H1 (cell line): Measurements from ENCODE around the gene PIK3R1.

Experiments
- CREB1 ChIP-seq: IDR thresholded peaks from 2 replicates; pipeline ENCODE4 v1.6.1; 2012; ENCODE audit warnings: inconsistent platforms
- CTCF ChIP-seq, 3 experiments: IDR thresholded peaks; 1 replicate in 2 of 3; 2 replicates in 1 of 3; pipeline versions ENCODE4 v1.5.1 to v1.6.1; 2011; ENCODE audit warnings: low read length in 3 of 3, mild to moderate bottlenecking in 3 of 3, inconsistent platforms in 2 of 3, low read depth in 1 of 3, moderate library complexity in 1 of 3; ENCODE audit not compliant: insufficient read depth in 1 of 3; ENCODE audit errors: control extremely low read depth in 1 of 3
- EP300 ChIP-seq, 2 experiments: IDR thresholded peaks; 1 replicate in 1 of 2; 2 replicates in 1 of 2; pipeline ENCODE4 v1.6.1; 2011 to 2012; ENCODE audit warnings: low read depth in 2 of 2, low read length in 2 of 2, mild to moderate bottlenecking in 2 of 2, borderline replicate concordance in 1 of 2, inconsistent platforms in 1 of 2, moderate library complexity in 1 of 2
- EZH2 ChIP-seq: fragments of 200-600 bp; sonication (generic); IDR thresholded peaks from 2 replicates; pipeline ENCODE4 v1.7.1; 2012; ENCODE audit warnings: low read depth, mild to moderate bottlenecking, moderate library complexity, low read length, inconsistent platforms; ENCODE audit not compliant: severe bottlenecking
- GTF2F1 ChIP-seq: IDR thresholded peaks from 2 replicates; pipeline ENCODE4 v1.6.1; 2012; ENCODE audit warnings: low read depth, low read length, improper control_type of control experiment, borderline replicate concordance
- JUN ChIP-seq: IDR thresholded peaks from 2 replicates; pipeline ENCODE4 v1.6.1; 2011; ENCODE audit warnings: low read depth, mild to moderate bottlenecking, improper control_type of control experiment, low read length
- POLR2A ChIP-seq, 2 experiments: IDR thresholded peaks; 1 replicate in 1 of 2; 2 replicates in 1 of 2; pipeline ENCODE4 v1.6.1; 2011; ENCODE audit warnings: low read depth in 2 of 2, low read length in 2 of 2, mild to moderate bottlenecking in 2 of 2; ENCODE audit errors: control extremely low read depth in 1 of 2
- POLR2AphosphoS5 ChIP-seq: IDR thresholded peaks from 2 replicates; pipeline ENCODE4 v1.6.1; 2011; ENCODE audit warnings: low read depth, low read length
- RAD21 ChIP-seq, 2 experiments: IDR thresholded peaks in 1 of 2; conservative IDR thresholded peaks in 1 of 2; 2 replicates each; pipeline ENCODE4 v1.6.1; 2011; ENCODE audit warnings: low read depth in 2 of 2, low read length in 2 of 2, improper control_type of control experiment in 1 of 2, inconsistent platforms in 1 of 2, mild to moderate bottlenecking in 1 of 2, moderate library complexity in 1 of 2
- SP1 ChIP-seq: IDR thresholded peaks from 2 replicates; pipeline ENCODE4 v1.6.1; 2011; ENCODE audit warnings: low read depth, low read length
- TAF1 ChIP-seq: IDR thresholded peaks from 2 replicates; pipeline ENCODE4 v1.6.1; 2011; ENCODE audit warnings: mild to moderate bottlenecking, low read depth, low read length
- TF ChIP-seq, protein P1 (sequence below): IDR thresholded peaks from 2 replicates; pipeline ENCODE4 v1.6.1; 2011; ENCODE audit warnings: low read depth, mild to moderate bottlenecking, low read length; ENCODE audit not compliant: insufficient read depth
- TF ChIP-seq, protein P2 (sequence below): IDR thresholded peaks from 2 replicates; pipeline ENCODE4 v1.6.1; 2011; ENCODE audit warnings: low read length, improper control_type of control experiment
- TF ChIP-seq, protein P3 (sequence below): IDR thresholded peaks from 2 replicates; pipeline ENCODE4 v1.6.1; 2012; ENCODE audit warnings: low read length, inconsistent platforms

DNA sequence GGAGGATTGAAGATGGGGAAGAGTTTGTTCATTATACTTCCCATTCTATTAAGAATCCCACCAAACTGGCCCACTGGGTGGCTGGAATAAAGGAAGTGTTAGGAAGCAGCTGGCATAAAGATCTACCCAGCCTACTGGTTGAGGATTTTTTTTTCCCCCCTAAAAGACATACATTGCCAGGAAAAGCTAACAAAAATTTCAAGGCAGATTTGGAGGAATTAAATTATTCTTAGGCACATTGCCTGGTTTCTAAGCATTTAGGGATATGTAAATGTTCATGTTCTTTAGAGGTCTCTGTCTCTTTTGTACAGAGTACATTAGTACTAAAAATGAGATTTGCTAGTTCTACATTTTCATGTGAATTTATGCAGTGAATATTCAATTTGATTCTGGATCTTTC, 8.3 kb downstream of the PIK3R1 start:
- TF ChIP-seq EP300 (IDR thresholded peaks at IDR 0.05; ENCODE audit: borderline replicate concordance in 1 of 2, low read depth in 2 of 2, low read length in 2 of 2), result no peak
- no peak for TF ChIP-seq POLR2AphosphoS5
- no peak for TF ChIP-seq TAF1
- TF ChIP-seq, protein P1, sequence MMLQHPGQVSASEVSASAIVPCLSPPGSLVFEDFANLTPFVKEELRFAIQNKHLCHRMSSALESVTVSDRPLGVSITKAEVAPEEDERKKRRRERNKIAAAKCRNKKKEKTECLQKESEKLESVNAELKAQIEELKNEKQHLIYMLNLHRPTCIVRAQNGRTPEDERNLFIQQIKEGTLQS, result no peak
- TF ChIP-seq RAD21 (IDR thresholded peaks at IDR 0.05 in 1 of 2, conservative IDR thresholded peaks at IDR 0.05 in 1 of 2; ENCODE audit: low read depth in 2 of 2, low read length in 2 of 2), result no peak
- TF ChIP-seq CTCF (IDR thresholded peaks at IDR 0.05; ENCODE audit: control extremely low read depth in 1 of 3, insufficient read depth in 1 of 3, low read depth in 1 of 3, low read length in 3 of 3), result no peak
- no peak for TF ChIP-seq GTF2F1
- no peak for TF ChIP-seq POLR2A (IDR thresholded peaks at IDR 0.05; ENCODE audit: control extremely low read depth in 1 of 2, low read depth in 2 of 2, low read length in 2 of 2)
- TF ChIP-seq CREB1, result no peak
- no peak for TF ChIP-seq JUN
- TF ChIP-seq EZH2, result no peak
- TF ChIP-seq, protein P2, sequence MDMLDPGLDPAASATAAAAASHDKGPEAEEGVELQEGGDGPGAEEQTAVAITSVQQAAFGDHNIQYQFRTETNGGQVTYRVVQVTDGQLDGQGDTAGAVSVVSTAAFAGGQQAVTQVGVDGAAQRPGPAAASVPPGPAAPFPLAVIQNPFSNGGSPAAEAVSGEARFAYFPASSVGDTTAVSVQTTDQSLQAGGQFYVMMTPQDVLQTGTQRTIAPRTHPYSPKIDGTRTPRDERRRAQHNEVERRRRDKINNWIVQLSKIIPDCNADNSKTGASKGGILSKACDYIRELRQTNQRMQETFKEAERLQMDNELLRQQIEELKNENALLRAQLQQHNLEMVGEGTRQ, result no peak
- TF ChIP-seq SP1, result no peak
- TF ChIP-seq, protein P3, sequence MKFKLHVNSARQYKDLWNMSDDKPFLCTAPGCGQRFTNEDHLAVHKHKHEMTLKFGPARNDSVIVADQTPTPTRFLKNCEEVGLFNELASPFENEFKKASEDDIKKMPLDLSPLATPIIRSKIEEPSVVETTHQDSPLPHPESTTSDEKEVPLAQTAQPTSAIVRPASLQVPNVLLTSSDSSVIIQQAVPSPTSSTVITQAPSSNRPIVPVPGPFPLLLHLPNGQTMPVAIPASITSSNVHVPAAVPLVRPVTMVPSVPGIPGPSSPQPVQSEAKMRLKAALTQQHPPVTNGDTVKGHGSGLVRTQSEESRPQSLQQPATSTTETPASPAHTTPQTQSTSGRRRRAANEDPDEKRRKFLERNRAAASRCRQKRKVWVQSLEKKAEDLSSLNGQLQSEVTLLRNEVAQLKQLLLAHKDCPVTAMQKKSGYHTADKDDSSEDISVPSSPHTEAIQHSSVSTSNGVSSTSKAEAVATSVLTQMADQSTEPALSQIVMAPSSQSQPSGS, result no peak
